CD4-positive, alpha-beta T cell treated with Interleukin-4 for 1 hour (primary cell): Measurements from ENCODE around the gene NACAD.

Experiments
- DNase-seq, 2 donors: peaks; one replicate each; pipeline ENCODE4 v3.0.0-alpha.2; 2020 to 2022

NACAD gene, protein sequence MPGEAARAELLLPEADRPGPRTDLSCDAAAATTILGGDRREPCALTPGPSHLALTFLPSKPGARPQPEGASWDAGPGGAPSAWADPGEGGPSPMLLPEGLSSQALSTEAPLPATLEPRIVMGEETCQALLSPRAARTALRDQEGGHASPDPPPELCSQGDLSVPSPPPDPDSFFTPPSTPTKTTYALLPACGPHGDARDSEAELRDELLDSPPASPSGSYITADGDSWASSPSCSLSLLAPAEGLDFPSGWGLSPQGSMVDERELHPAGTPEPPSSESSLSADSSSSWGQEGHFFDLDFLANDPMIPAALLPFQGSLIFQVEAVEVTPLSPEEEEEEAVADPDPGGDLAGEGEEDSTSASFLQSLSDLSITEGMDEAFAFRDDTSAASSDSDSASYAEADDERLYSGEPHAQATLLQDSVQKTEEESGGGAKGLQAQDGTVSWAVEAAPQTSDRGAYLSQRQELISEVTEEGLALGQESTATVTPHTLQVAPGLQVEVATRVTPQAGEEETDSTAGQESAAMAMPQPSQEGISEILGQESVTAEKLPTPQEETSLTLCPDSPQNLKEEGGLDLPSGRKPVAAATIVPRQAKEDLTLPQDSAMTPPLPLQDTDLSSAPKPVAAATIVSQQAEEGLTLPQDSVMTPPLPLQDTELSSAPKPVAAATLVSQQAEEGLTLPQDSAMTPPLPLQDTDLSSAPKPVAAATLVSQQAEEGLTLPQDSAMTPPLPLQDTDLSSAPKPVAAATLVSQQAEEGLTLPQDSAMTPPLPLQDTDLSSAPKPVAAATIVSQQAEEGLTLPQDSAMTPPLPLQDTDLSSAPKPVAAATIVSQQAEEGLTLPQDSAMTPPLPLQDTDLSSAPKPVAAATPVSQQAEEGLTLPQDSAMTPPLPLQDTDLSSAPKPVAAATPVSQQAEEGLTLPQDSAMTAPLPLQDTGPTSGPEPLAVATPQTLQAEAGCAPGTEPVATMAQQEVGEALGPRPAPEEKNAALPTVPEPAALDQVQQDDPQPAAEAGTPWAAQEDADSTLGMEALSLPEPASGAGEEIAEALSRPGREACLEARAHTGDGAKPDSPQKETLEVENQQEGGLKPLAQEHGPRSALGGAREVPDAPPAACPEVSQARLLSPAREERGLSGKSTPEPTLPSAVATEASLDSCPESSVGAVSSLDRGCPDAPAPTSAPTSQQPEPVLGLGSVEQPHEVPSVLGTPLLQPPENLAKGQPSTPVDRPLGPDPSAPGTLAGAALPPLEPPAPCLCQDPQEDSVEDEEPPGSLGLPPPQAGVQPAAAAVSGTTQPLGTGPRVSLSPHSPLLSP (N-terminal part only)

DNA sequence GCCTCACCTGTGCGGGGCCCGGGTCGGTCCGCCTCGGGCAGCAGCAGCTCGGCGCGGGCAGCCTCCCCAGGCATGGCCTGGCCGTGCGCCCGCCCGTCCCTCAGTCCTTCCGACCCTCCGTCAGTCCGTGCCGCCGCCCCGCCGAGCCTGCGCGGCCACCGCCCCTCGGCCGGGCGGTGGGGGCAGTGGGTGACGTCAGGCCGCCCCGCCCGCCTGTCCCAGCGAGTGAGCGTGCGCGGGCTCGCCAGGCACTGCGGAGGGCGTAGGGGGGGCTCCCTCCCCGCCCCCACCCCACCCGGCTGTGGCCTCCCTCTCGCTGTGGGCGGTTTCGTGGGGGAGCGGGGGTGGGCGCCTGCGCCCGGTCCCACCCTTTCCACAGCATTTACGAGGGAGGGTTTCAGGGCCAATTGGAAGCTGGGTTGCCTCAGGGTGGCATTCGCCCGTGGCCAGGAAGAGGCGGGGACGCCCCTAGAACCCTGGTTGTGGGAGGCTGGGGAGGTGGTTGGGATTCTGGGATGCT is at the start of gene NACAD:
Gene NACAD (minus strand): TSS at position 149 of the 520 bp plus-strand sequence. CDS start 75 bp downstream, at position 74.
- peak; percentile 20 to 36 for DNase-seq

DNA sequence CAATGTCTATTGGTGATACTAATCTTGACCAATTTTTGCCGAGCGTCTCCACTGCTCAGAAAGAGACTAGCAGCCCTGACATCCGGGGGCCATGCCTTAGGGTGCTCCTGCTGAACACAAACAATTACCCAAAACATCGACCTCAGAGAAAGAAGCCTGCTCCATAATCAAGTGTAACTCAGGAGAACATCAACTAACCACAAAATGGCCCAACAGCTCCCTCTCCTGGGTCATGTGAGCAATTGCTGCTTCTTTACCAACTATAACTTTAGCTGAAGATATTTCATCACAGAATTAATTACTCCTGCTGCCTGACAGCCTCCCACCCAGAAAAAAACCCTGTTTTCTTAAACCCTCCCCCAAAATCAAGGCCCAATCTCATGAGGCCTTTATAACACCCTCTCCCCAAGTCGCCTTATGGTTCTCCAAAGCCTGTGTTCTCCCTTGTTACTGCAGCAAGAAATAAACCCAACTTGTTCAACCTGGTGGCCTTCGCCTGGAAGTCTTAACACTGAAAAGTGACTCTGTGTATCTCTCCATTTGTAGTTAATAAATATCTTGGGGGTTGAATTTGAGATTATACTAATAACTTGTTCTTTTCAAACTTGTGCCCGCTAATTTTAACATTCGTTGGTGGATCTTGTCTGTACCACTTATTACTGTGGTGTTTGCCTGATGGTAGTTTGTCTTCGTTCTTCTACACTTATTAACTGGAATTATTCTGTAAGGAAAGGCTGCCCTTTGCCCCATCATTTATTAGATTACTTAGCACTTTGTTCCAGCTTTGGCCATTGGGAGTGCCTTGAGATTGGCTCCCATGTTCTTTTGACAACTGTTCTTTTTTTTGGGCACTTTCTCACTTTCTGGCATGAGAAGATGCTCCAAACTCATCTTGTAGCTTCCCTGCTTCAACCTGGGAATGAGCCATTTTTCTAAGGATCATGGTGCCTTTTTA is 47.6 kb upstream of the NACAD start:
- DNase-seq = peak; percentile 77 to 78

DNA sequence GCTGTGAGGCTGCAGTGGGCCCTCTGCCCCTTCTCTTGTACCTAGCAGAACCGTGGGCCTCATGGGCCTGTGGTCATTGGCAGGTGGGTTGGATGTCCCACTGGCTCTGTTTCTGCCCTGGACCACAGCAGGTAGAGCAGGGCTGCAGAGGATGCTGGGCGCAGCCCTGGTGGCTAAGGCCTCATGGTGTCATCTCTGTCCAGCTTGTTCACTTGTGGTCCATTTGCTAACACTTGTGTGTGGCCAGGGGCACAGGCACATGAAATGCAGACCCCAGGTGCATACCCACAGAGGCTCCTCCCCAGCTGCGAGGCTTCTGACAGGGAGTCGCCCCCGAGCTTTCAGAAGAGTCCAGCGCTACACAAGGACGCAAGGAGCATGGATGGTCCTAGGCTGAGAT is 45.1 kb upstream of the NACAD start:
- DNase-seq = no peak

DNA sequence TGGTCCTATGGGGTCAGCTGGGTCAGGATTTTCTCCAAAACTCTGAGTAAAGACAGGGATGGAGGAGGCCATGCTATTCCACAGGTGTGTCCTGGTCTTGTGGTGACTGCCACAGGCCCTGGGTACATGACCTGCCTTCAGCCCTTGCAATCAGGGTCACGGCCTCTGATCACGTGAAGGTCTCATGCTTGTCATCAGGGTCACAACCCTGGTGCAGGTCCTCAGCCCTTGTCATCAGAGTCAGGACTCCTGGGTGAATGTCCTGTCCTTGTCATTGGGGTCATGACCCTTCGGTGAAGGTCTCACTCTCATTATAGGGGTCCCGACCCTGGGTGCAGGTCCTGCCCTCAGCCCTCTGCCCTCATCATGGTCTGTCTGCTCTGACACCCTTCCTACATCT is 44.6 kb upstream of the NACAD start:
- DNase-seq = no peak

DNA sequence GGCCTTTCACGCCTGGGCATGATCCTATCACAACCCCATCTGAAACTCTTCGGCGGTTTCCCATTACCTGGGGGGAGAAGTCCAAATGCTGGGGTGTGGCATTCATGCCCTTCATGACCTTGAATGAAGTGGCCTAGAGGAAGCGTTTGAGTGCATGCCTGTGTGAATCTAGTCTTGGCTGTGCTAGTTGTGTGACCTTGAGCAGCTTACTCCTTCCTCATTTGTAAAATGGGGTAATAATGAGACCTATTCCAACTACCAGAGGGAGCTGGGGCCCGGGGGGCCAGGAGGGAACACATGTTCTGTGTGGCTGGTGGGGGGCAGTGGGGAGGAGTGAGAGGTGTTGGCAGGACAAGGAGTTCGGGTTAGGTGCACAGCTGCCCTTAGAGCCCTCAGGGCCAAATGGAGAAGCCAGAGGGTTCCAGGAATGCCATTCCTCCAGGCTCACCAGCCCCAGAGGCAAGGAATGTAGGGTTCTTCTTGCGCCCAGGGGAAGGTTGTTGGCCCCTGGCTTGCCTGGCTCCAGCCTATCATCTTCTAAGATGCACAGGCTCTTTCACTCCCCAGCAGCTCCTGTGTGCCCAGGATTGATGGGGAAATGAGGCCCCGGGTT is 44.0 kb upstream of the NACAD start:
- DNase-seq = no peak

DNA sequence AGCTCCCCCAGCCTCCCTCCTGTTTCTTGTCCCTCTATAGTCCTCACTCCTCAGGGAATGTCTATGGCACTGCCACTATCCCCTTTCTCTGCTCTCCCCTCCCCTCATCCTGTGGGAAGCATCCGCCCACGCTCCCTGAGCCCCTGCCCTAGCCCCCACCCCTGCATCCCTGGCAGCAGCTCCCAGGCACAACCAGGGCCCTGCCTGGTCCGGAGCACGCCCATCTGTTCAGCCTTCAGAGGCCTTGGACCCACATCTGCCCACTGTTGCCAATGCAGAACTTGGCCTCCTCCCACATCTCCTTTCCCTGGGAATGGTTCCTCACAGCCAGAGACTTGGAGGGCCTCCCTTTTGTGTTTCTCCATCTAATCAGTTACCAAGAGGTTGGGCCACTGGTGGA is 43.1 kb upstream of the NACAD start:
- DNase-seq = no peak

DNA sequence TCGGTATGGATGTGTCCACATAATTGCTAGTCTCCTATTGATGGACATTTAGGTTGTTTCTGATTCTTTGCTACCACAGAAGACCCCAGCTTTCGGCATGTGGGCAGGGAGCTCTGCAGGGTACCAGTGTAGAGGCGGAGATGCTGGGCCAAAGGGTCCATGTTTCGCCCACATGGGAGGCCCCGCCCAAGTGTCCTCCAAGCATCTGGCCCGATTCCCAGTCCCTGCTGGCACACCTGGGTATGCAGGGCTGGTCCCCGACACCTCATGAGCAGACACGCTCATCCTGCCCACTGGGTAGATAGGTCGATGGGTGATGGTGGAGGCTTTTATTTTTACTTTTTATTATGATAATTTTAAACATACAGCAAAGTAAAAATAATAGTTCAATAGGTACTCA is 42.1 kb upstream of the NACAD start:
- no peak for DNase-seq

DNA sequence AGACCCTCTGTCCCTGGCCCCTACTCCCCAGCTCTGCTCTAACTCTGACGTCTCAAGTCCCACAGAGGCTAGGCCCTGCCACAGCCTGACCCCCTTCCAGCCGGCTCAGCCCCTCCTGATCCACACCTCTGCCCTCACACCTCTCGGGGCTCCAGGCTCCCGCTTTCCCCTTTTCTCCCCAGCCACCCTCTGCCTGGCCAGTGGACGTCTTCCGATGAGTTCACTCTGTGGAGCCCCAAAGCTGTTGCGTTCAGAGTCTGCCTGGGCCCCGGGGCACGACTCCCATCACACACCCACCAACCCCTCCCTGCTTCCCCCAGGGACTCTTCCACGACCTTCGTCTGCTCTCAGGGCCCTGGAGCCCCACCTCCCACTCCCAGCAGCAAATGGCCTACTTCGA is 41.1 kb upstream of the NACAD start:
- no peak for DNase-seq

DNA sequence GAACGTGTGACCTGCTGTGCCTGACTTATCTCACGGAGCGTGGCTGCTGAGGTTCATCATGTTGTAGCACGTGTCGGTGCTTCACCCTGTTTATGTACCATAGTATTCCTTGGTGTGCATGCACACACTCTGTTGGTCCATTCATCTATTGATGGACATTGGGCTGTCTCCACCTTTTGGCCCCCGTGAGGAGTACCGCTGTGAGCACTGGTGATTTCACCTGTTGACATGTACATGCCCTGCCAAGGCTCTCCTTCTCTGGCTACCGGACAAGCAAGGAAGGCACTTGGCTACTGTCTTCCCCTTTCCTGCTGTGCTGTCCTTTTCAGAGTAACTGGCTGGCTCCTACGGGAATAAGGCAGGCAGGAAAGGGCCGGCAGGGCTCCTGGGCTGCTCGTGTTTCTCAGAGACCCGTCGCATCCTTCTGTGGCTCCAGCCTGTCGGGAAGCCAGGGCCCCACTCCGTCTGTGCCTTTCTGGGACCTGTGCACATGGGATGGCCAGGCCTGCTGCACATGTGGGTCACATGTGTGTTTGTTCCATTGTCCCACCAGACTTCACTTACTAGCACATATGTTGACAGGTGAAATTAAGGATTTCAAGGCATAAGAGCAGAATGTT is 40.5 kb upstream of the NACAD start:
- no peak for DNase-seq

DNA sequence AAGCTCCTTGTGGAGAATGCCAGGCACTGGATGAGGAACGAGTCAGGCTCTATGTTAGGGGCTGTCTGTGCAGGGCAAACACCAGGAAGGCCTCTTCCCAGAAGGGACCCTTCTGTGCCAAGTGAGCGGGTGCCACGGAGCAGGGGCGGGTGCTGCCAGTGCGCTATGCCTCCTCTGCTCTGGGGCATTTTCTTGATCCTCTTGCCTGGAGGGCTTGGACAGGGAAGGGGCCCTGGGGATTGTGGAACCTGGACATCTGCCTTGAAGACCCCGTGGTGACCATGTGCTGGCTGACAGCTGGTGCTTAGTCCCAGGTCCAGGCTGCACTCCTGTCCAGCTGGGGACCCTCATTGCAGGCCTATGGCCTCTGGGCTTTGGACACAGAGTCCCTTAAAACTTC is 38.2 kb upstream of the NACAD start:
- no peak for DNase-seq

DNA sequence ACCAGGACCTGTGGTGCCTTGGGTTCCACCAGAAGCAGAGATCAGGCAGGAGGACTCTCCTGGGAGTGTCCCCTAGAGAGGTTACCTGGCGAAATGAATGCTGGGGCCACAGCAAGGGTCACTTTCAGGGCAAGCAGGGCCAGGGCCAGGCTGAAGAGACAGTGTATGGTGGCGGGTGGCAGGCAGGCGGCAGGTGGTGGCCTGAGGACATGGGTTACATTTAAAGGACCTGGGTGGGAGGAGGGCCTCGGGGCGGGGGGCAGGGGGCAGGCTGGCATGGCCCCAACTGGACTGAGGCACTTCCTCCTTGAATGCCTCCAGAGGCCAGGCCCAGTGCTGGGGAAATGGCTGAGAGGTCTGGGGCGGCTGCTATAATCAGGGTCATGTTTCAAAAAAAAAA is 37.4 kb upstream of the NACAD start:
- no peak for DNase-seq

DNA sequence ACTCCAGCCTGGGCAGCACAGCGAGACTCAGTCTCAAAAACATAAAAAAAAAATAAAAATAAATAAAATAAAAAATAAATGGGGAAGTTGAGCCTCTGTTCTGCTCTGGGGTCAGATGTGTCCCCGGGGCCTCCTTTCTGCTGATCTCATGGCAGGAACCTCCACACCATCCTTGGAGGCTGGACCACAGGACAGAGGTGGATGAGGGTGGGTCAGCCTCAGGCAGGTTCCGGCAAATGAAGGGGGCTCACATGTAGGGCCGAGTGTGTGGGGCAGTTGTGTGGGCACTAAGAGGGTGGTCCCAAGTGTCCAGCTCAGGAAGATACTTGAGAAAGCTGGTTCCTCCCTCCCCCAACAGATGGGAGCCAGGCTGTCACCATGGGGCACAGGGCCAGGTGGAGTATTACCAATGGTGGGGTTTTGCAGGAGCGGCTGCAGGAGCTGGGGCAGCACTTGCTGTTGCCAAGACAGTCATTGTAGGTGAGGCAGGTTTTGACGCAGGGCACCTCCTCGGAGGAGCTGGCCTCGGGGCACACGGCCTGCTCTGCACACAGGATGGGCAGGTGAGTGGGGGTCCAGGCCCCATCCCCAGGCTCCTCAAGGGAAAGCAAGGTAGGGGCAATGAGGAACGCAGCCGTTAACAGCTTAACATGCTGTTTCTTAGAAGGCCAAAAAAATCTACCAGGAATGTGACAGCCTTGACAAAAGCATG is 36.6 kb upstream of the NACAD start:
- DNase-seq = no peak

DNA sequence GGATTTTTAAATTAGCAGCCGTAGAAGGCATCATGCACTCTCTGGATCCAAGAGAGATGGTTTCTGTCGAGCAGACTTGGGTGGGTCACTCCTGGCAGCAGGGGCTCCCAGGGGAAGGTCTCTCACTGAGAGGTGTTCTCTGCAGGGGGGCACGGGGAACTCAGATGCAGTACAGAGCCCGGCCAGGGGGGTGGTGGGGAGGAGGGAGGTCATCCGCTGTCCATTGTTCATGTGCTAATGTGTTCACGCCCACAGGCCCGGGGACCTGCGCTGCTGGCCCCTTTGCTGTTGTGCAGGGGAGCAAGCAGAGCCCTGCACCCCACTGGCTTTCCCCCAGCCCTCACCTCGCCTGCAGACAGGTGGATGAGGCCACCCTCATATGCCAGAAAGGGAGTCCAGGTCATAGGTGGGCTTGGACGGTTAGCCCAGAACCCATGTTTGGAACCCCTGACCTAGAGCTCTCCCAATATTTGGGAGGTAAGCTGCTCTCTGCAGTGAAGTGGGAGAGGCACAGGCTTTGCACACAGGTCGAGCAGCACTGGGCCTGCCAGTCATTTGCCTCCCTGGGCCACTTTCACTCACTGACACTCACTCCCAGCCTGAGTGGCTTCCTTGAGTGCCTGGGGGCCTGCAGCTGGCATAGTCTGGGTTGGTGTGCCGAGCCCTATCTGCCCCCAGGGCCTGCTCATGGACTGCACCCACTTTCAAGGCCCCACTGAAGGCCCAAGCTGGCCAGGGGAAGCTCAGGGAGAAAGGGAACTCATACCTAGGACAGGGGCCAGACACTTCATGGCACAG is 35.3 kb upstream of the NACAD start:
- DNase-seq = no peak

DNA sequence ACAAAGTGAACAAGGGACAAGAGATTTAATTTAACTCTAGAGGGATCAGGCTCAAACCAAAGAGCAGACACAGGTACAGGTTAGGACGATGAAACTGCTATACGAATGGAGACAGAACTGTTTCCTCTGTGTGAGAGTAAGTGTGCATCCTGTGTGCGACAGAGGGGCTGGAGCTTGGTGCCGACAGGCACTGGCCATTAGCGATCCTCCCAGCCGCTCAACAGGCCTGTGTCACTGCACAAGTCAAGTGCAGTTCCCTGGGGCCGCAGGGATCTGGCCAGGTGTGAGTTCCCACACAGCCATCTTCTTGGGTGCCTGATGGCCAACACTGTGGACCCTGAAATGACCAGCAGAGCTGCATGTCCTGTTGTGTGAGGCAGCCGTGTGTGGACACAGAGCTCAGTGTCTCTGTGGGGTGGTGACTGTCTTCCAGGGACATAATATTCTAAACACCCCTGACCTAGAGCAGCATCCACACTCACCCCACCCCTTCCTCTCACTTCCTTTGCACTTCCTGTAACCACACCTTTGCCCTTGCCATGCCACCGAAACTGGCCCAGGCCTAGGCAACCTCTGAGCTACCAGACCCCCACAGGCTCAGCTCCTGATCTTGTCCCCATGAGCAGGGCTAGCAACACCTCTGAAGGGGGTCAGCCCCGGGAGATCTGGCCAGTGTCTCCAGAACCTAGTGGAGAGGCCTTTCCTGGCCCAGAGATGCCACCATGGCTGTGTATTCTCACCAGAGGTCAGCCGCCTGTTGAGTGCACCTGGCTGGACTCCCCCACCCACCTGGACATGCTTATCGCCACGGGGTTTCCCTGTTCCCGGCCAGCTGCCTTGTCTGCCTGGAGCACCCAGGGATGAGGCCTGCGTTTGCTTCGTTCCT is 34.4 kb upstream of the NACAD start:
- DNase-seq = peak in 1 of 2 donors; percentile 39

DNA sequence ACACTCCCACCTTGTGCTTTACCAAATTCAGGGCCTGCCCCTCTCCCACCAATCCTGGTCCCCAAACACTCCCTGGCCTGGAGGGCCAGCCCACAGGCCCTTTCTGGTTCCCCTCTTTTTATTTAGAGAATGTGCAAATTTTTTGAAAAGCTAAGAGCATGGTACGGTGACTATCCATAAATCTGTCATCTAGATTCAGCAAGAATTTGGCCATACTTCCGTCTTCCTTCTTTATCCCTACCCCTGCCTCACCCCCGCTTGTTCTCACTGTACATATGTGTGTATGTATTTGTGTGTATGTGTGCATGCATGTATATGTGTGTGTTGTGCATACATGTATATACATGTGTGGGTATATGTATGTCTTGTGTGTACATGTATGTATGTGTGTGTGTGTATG is 30.8 kb upstream of the NACAD start:
- DNase-seq = no peak

DNA sequence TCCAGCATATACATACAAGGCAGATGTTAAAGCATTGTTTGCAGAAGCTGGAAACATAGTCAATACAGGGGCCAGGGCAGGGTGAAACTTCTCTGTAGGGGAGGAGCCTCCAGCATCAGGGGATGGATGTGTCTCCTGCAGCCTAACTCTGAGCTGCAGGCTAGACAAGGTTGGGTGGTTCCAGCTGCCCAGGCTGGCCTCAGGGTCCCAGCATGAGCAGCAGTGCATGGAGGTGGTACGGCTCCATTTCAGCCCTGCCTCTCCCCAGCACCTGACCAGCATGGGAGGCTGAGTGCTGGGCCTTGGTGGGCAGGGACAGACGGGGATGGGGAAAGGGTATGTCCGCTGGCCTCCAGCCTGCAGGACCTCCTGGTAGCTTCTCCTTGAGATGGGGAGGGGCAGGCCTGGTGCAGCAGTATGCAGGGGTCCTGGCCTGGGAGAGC is 30.1 kb upstream of the NACAD start:
- no peak for DNase-seq

DNA sequence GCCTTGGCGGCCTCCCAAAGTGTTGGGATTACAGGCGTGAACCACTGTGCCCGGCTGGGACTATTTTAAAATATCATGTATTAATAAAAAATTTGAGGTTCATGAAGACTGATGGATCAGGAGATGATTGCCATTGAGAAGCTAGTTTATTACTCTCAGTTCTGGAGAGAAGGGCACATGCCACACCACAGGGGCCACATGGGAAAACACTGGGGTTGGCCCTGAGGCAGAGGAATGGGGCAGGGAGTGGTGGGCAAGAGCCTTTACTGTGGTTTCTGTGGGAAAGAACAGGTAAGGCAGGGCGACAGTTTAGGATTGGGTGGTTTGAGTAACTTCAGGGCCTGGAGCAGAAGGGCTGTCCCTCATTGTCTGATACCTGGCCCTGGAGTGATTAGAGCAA is 29.5 kb upstream of the NACAD start:
- DNase-seq = no peak

DNA sequence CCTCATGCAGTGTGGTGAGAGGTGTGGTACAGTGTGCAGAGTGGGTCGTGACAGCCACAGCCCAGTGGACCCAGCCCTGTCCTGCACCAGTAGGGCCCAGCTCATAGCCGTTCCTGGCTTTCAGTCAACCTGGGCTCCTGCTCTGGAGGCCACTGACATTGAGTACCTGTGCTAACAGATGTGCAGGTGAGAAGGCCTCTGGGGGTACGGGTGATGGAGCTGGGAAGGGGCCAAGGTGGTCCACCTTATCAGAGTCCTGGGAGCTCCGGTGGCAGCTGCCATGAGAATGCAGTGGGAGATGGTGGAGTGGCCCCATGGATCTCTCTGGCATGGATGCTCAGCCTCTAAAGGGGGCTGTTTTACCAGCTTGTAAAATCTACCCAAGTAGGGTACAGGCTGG is 28.8 kb upstream of the NACAD start:
- DNase-seq = no peak
